Skin epidermis (tissue), 12 donors: ENCODE data around the gene NFAM1.

Experiments used
- H3K27ac ChIP-seq, 21 experiments: fragments of 200-600 bp; sonication (generic) in 11 of 21; one replicate each; pipeline ENCODE4 v1.5.0; 2020; ENCODE audit warnings: mild to moderate bottlenecking in 3 of 21, inconsistent platforms in 2 of 21, moderate library complexity in 2 of 21
- H3K4me3 ChIP-seq, 7 experiments: fragments of 200-600 bp; sonication (generic) in 2 of 7; one replicate each; pipeline ENCODE4 v1.5.0; 2020; ENCODE audit warnings: inconsistent platforms in 2 of 7, mild to moderate bottlenecking in 2 of 7, moderate library complexity in 1 of 7

NFAM1 gene

GRCh38 chr22:42396621-42397331, 35.4 kb downstream of the NFAM1 start:
- no peak overlapping the region for H3K4me3 ChIP-seq
- H3K27ac ChIP-seq, result peak overlapping the region in 19 of 21 experiments; percentile 19 to 87 (median 64)

GRCh38 chr22:42389143-42389542, 43.1 kb downstream of the NFAM1 start:
- Histone ChIP-seq H3K27ac (peak overlapping the region in 6 of 21 experiments; percentile 6 to 47 (median 32)), H3K4me3 (no peak overlapping the region)

GRCh38 chr22:42388130-42388797, 43.9 kb downstream of the NFAM1 start:
- peak overlapping the region in 5 of 21 experiments; percentile 6 to 47 (median 37) for H3K27ac ChIP-seq
- no peak overlapping the region for H3K4me3 ChIP-seq

- H3K4me3 ChIP-seq, result no peak overlapping the region
- no peak overlapping the region for H3K27ac ChIP-seq
Observed at GRCh38 chr22:42387631-42388030, 44.6 kb downstream of the NFAM1 start.

- no peak overlapping the region for H3K27ac ChIP-seq
- H3K4me3 ChIP-seq, result no peak overlapping the region
Observed at GRCh38 chr22:42385696-42386095, 46.5 kb downstream of the NFAM1 start.

- Histone ChIP-seq H3K27ac (no peak overlapping the region), H3K4me3 (no peak overlapping the region)
Observed at GRCh38 chr22:42384506-42384905, 47.7 kb downstream of the NFAM1 start.

- H3K4me3 ChIP-seq, result no peak overlapping the region
- no peak overlapping the region for H3K27ac ChIP-seq
Observed at GRCh38 chr22:42383851-42384417, 48.3 kb downstream of the NFAM1 start.

- Histone ChIP-seq H3K27ac (no peak overlapping the region), H3K4me3 (no peak overlapping the region)
Observed at GRCh38 chr22:42383287-42383686, 48.9 kb downstream of the NFAM1 start.

- Histone ChIP-seq H3K4me3 (no peak overlapping the region), H3K27ac (no peak overlapping the region)
Observed at GRCh38 chr22:42380769-42381551, 51.2 kb downstream of the NFAM1 start.

GRCh38 chr22:42379966-42380537, 52.2 kb downstream of the NFAM1 start:
- no peak overlapping the region for H3K27ac ChIP-seq
- H3K4me3 ChIP-seq, result no peak overlapping the region

GRCh38 chr22:42376711-42377554, 55.3 kb downstream of the NFAM1 start:
- peak overlapping the region in 7 of 21 experiments; percentile 16 to 64 (median 45) for H3K27ac ChIP-seq
- H3K4me3 ChIP-seq, result no peak overlapping the region

- no peak overlapping the region for H3K4me3 ChIP-seq
- peak overlapping the region in 12 of 21 experiments; percentile 6 to 69 (median 40) for H3K27ac ChIP-seq
Observed at GRCh38 chr22:42375982-42376381, 56.2 kb downstream of the NFAM1 start.

- Histone ChIP-seq H3K4me3 (no peak overlapping the region), H3K27ac (no peak overlapping the region)
Observed at GRCh38 chr22:42372976-42373375, 59.2 kb downstream of the NFAM1 start.

GRCh38 chr22:42371501-42371900, 60.7 kb downstream of the NFAM1 start:
- Histone ChIP-seq H3K27ac (no peak overlapping the region), H3K4me3 (no peak overlapping the region)

GRCh38 chr22:42371099-42371498, 61.1 kb downstream of the NFAM1 start:
- no peak overlapping the region for H3K4me3 ChIP-seq
- H3K27ac ChIP-seq, result no peak overlapping the region

- H3K4me3 ChIP-seq, result peak overlapping the region; percentile 47 to 78 (median 57)
- peak overlapping the region in 12 of 21 experiments; percentile 1 to 79 (median 61) for H3K27ac ChIP-seq
Observed at GRCh38 chr22:42369250-42370041, 62.8 kb downstream of the NFAM1 start.

GRCh38 chr22:42368379-42369249, 63.6 kb downstream of the NFAM1 start:
- H3K4me3 ChIP-seq, result peak overlapping the region; percentile 47 to 78 (median 57)
- H3K27ac ChIP-seq, result peak overlapping the region in 15 of 21 experiments; percentile 6 to 79 (median 57)
